ENCODE data around the gene EBF4.
A peak's percentile ranks its signal among the peaks of the same experiment; 100 is the strongest.

EBF4 gene, protein sequence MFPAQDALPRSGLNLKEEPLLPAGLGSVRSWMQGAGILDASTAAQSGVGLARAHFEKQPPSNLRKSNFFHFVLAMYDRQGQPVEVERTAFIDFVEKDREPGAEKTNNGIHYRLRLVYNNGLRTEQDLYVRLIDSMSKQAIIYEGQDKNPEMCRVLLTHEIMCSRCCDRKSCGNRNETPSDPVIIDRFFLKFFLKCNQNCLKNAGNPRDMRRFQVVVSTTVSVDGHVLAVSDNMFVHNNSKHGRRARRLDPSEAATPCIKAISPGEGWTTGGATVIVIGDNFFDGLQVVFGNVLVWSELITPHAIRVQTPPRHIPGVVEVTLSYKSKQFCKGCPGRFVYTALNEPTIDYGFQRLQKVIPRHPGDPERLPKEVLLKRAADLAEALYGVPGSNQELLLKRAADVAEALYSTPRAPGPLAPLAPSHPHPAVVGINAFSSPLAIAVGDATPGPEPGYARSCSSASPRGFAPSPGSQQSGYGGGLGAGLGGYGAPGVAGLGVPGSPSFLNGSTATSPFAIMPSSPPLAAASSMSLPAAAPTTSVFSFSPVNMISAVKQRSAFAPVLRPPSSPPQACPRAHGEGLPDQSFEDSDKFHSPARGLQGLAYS

GRCh38 chr20:2692036-2692885 is at the start of gene EBF4:
Gene EBF4 (plus strand): TSS chr20:2692780. CDS start chr20:2693646, 866 bp downstream.
- peak; percentile 42 for DNase-seq

DNA sequence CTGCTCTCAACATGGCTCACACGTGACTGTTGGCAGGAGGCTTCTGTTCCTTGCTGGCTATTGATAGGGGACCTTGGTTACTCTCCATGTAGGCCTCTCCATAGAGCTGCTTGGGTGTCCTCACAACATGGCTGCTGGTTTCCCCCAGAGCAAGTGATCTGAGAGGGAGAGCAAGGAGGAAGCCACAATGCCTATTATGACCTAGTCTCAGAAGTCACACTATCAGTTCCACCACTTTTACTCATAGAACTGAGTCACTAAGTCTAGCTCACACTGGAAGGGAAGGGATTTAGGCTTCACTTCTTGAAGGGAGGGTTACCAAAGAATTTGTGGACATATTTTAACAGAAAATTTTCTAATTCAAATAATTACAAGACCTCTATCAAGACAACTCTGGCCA is 48.9 kb upstream of the EBF4 start:
- no peak for DNase-seq

- DNase-seq, result peak; percentile 84
Observed at GRCh38 chr20:2651772-2652723, 40.5 kb upstream of the EBF4 start, which contains the start of gene NOP56. Gene NOP56 (plus strand): TSS chr20:2652632. CDS start chr20:2652661, 29 bp downstream.

- peak; percentile 32 for DNase-seq
Observed at GRCh38 chr20:2652724-2653555, 39.6 kb upstream of the EBF4 start.

GRCh38 chr20:2653556-2654383 is 38.8 kb upstream of the EBF4 start:
- DNase-seq, result no peak

DNA sequence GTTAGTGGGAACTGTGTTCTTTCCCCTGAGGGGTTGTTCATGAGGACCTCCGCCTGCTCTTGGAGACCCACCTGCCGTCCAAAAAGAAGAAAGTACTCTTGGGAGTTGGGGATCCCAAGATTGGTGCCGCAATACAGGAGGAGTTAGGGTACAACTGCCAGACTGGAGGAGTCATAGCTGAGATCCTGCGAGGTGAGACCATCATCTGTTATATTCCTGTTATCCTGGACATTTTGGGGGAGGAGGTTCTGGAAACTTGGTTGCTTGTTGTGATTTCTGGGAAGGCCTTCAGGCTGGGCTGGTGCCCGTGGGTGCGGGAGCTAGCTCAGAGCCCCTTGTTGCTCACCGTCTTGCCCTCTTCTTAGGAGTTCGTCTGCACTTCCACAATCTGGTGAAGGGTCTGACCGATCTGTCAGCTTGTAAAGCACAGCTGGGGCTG is 38.2 kb upstream of the EBF4 start:
- DNase-seq, result no peak

DNA sequence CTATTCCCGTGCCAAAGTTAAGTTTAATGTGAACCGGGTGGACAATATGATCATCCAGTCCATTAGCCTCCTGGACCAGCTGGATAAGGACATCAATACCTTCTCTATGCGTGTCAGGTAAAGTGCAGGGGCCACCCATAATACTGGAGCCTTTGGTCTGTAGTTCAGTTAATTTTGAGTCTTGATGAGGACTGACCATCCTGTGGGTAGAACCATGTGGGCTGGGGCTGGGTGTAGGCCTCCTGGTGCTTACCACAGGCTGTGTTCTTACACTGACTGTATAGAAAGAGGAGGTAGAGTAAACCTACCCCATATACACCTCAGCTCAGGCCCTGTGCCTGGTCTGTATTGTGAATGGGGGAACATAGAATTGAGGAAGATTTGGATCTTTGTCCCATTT is 37.7 kb upstream of the EBF4 start:
- DNase-seq, result no peak

DNA sequence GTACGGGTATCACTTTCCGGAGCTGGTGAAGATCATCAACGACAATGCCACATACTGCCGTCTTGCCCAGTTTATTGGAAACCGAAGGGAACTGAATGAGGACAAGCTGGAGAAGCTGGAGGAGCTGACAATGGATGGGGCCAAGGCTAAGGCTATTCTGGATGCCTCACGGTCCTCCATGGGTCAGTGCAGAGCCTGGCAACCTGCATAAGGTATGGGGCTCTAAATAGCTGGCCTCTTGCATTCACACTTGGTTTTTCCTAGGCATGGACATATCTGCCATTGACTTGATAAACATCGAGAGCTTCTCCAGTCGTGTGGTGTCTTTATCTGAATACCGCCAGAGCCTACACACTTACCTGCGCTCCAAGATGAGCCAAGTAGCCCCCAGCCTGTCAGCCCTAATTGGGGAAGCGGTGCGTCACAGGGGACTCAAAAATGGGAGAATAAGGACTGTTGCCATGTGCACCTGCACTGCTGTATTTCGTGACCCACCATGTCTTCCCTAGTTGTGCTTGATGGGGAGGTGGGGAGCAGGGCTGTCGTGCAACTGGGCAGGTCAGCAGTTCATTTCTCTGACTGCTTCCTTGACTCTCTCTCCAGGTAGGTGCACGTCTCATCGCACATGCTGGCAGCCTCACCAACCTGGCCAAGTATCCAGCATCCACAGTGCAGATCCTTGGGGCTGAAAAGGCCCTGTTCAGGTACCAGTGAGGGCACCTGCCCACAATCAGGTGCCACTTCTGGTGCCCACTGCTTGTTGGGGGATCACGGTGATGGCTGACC is 37.1 kb upstream of the EBF4 start:
- DNase-seq, result no peak

GRCh38 chr20:2656471-2657117 is 36.0 kb upstream of the EBF4 start:
- no peak for DNase-seq

GRCh38 chr20:2657241-2657640 is 35.3 kb upstream of the EBF4 start:
- DNase-seq, result no peak

DNA sequence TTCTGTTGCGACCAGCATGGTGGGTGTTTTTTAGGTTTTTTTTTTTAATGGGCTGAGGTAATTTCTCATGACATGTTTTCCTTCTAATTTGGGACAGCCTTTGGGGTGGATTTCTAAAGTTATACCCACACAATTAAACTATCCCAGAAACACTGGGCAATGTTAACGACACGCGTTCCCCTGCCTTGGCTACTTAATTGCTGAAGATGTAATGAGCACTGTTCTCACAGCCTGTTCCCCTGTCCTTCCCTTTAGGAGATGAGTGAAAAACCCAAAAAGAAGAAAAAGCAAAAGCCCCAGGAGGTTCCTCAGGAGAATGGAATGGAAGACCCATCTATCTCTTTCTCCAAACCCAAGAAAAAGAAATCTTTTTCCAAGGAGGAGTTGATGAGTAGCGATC is 34.9 kb upstream of the EBF4 start:
- no peak for DNase-seq

DNA sequence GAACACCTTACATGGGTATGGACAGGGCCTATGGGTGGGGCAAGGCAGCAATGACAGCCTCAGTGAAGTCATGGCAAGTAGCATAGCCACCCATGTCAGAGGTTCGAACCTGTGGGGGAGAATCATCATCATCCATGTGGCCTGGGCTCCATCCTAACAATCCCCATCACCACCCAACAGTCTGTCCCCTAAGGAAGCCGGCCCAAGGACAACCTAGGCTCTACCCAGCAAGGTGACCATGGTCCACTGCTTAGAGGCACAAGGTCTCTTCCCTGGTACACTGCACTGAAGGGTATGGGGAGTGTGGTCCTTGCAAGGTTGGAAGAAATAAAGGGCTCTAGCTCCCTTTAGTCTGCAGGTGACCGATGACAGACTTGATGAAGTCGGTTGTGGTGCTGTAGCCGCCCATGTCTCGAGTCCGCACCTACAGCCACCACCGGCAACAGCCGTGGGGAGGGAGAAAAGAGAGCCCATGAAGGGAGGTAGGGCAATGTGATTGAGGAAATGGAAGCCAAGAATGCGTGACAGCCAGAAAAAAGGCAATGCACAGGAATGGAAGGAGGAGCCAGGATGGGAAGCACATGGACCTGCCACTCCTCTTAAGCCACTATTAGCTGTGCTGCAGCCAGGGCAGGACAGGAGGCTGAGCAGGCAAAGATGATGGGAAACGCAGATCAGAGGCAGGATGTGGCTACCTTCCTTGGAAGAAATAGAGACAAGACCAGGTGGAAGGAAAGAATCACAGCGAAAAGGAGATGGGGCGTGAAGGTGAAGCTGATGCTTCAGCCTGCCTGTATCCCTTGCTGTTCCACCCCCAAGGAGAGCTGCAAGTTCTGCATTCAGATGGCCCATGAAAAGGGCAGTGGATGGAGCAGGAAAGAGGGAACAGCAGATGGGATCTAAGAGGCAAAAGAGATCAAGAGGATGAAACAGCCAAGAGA is 33.9 kb upstream of the EBF4 start:
- DNase-seq, result no peak

- no peak for DNase-seq
Observed at GRCh38 chr20:2659547-2659946, 33.0 kb upstream of the EBF4 start.

- no peak for DNase-seq
Observed at GRCh38 chr20:2663364-2663886, 29.2 kb upstream of the EBF4 start.

GRCh38 chr20:2663887-2664719 is 28.5 kb upstream of the EBF4 start, which contains the start of gene IDH3B:
Gene IDH3B (minus strand): TSS chr20:2664216. CDS start chr20:2664188, 28 bp downstream.
- peak; percentile 95 for DNase-seq

GRCh38 chr20:2671977-2672376 is 20.6 kb upstream of the EBF4 start:
- DNase-seq, result no peak

All from NCI-H2227 treated with DMSO at 0.1 percent for 48 hours (cell line).